Measurements from ENCODE around the gene ZNF609.
"Not testable (repeated sequence)": the region's sequence is repeated elsewhere in the genome, so short reads cannot be mapped to it uniquely, and the experiment has no call there.

The ZNF609 gene

GRCh38 chr15:64459066-64459781 lies 1.2 kb upstream of the ZNF609 start:
- DNase-seq = no peak

- DNase-seq = no peak
Measured at GRCh38 chr15:64460724-64461720, 644 bp downstream of the ZNF609 start.

GRCh38 chr15:64461721-64462162 lies 1.4 kb downstream of the ZNF609 start:
- DNase-seq = no peak

- DNase-seq = no peak
Measured at GRCh38 chr15:64462492-64462891, 2.1 kb downstream of the ZNF609 start.

- DNase-seq = peak; percentile 60
Measured at GRCh38 chr15:64464276-64465005, 4.1 kb downstream of the ZNF609 start.

GRCh38 chr15:64466408-64467141 lies 6.2 kb downstream of the ZNF609 start:
- DNase-seq = no peak

- DNase-seq = no peak
Measured at GRCh38 chr15:64472161-64472560, 11.8 kb downstream of the ZNF609 start.

GRCh38 chr15:64474846-64475245 lies 14.5 kb downstream of the ZNF609 start:
- no peak for DNase-seq

- no peak for DNase-seq
Measured at GRCh38 chr15:64476550-64476949, 16.2 kb downstream of the ZNF609 start.

- DNase-seq = no peak
Measured at GRCh38 chr15:64478863-64479262, 18.5 kb downstream of the ZNF609 start.

- DNase-seq = no peak
Measured at GRCh38 chr15:64480891-64481290, 20.5 kb downstream of the ZNF609 start.

GRCh38 chr15:64483749-64484148 lies 23.4 kb downstream of the ZNF609 start:
- no peak for DNase-seq

- no peak for DNase-seq
Measured at GRCh38 chr15:64485796-64486195, 25.4 kb downstream of the ZNF609 start.

GRCh38 chr15:64490598-64491259 lies 30.4 kb downstream of the ZNF609 start:
- no peak for DNase-seq

- DNase-seq = no peak
Measured at GRCh38 chr15:64493641-64494040, 33.3 kb downstream of the ZNF609 start.

GRCh38 chr15:64495968-64496367 lies 35.6 kb downstream of the ZNF609 start:
- not testable (repeated sequence) for DNase-seq

- DNase-seq = no peak
Measured at GRCh38 chr15:64500695-64501395, 40.5 kb downstream of the ZNF609 start.

GRCh38 chr15:64501396-64501715 lies 41.0 kb downstream of the ZNF609 start:
- DNase-seq = no peak

GRCh38 chr15:64502151-64502550 lies 41.8 kb downstream of the ZNF609 start:
- DNase-seq = no peak

GRCh38 chr15:64502551-64502950 lies 42.2 kb downstream of the ZNF609 start:
- no peak for DNase-seq

- no peak for DNase-seq
Measured at GRCh38 chr15:64503197-64503596, 42.8 kb downstream of the ZNF609 start.

Data from NCI-H1417 treated with DMSO at 0.1 percent for 48 hours (cell line).